ENCODE measurements around the gene CAMK2D. TPM values are rescaled to one million over a fixed set of nuclear protein-coding genes. Genes with fewer than 3 reads are reported as not detected.
"Not testable (repeated sequence)": the region's sequence is repeated elsewhere in the genome, so short reads cannot be mapped to it uniquely, and the experiment has no call there.

CAMK2D gene
- total and polyA plus RNA-seq, 4 donors: 10.1 to 31.0 (median 25.6) TPM

GRCh38 chr4:113708250-113708649, 53.3 kb downstream of the CAMK2D start:
- Histone ChIP-seq H3K9ac (ENCODE audit: low read depth in 1 of 2, low read length in 2 of 2) (no peak overlapping the region), H3K27ac (ENCODE audit: low read depth in 1 of 2, low read length in 2 of 2) (no peak overlapping the region), H3K9me3 (ENCODE audit: control insufficient read depth in 4 of 4, low read length in 3 of 4) (no peaks in the 10 kb centered on the region), H3K4me3 (ENCODE audit: low read depth in 1 of 3, low read length in 3 of 3) (no peak overlapping the region), H3K4me1 (ENCODE audit: control insufficient read depth in 4 of 4, insufficient read depth in 4 of 4, low read length in 3 of 4) (peaks cover 0 to 3% (median under 1%) of the 10 kb centered on the region in 4 donors), H3K27me3 (ENCODE audit: control insufficient read depth in 4 of 4, insufficient read depth in 4 of 4, low read length in 3 of 4) (no peaks in the 10 kb centered on the region), H3K36me3 (ENCODE audit: control insufficient read depth in 4 of 4, insufficient read depth in 3 of 4, low read depth in 1 of 4, low read length in 3 of 4) (no peaks in the 10 kb centered on the region)
- no peak for TF ChIP-seq MAX (IDR thresholded peaks at IDR 0.05)
- no peak for TF ChIP-seq ATF3 (IDR thresholded peaks at IDR 0.05)
- no peak for TF ChIP-seq FOXA2 (IDR thresholded peaks at IDR 0.05)
- no peak for TF ChIP-seq CTCF (IDR thresholded peaks at IDR 0.05; ENCODE audit: low read depth, low read length, missing input control)
- peak in 1 of 2 donors; percentile 5 for TF ChIP-seq RXRA (IDR thresholded peaks at IDR 0.05)
- TF ChIP-seq TAF1 (conservative IDR thresholded peaks at IDR 0.05): no peak
- TF ChIP-seq YY1 (IDR thresholded peaks at IDR 0.05): no peak
- TF ChIP-seq ZBTB33 (IDR thresholded peaks at IDR 0.05): no peak
- DNase-seq (ENCODE audit: low spot score): no peak
- 24% methylated on average over 1 of the region's 1 CpG for WGBS

- Histone ChIP-seq H3K9ac (ENCODE audit: low read depth in 1 of 2, low read length in 2 of 2) (no peak overlapping the region), H3K9me3 (ENCODE audit: control insufficient read depth in 4 of 4, low read length in 3 of 4) (no peaks in the 10 kb centered on the region), H3K36me3 (ENCODE audit: control insufficient read depth in 4 of 4, insufficient read depth in 3 of 4, low read depth in 1 of 4, low read length in 3 of 4) (no peaks in the 10 kb centered on the region), H3K27me3 (ENCODE audit: control insufficient read depth in 4 of 4, insufficient read depth in 4 of 4, low read length in 3 of 4) (no peaks in the 10 kb centered on the region), H3K4me3 (ENCODE audit: low read depth in 1 of 3, low read length in 3 of 3) (no peak overlapping the region), H3K4me1 (ENCODE audit: control insufficient read depth in 4 of 4, insufficient read depth in 4 of 4, low read length in 3 of 4) (peaks cover 0 to 3% (median 1%) of the 10 kb centered on the region in 4 donors), H3K27ac (ENCODE audit: low read depth in 1 of 2, low read length in 2 of 2) (no peak overlapping the region)
- 91% methylated on average over 2 of the region's 2 CpGs for WGBS
- DNase-seq (ENCODE audit: low spot score): no peak
- TF ChIP-seq RXRA (IDR thresholded peaks at IDR 0.05) (no peak), HNF4G (IDR thresholded peaks at IDR 0.05) (no peak), MAX (IDR thresholded peaks at IDR 0.05) (no peak), FOXA2 (IDR thresholded peaks at IDR 0.05) (no peak), FOXA1 (IDR thresholded peaks at IDR 0.05) (no peak), JUND (IDR thresholded peaks at IDR 0.05) (no peak), GABPA (IDR thresholded peaks at IDR 0.05 in 1 of 2, conservative IDR thresholded peaks at IDR 0.05 in 1 of 2) (no peak), REST (IDR thresholded peaks at IDR 0.05) (no peak), YY1 (IDR thresholded peaks at IDR 0.05) (no peak), ZBTB33 (IDR thresholded peaks at IDR 0.05) (no peak), TAF1 (conservative IDR thresholded peaks at IDR 0.05) (no peak)
These were observed 54.5 kb downstream of the CAMK2D start for GRCh38 chr4:113707048-113707447.

GRCh38 chr4:113705097-113705496, 56.4 kb downstream of the CAMK2D start:
- 96% methylated on average over 6 of the region's 6 CpGs for WGBS
- not testable (repeated sequence) for H3K9ac ChIP-seq (ENCODE audit: low read depth in 1 of 2, low read length in 2 of 2); H3K9me3 ChIP-seq (ENCODE audit: control insufficient read depth in 4 of 4, low read length in 3 of 4)

GRCh38 chr4:113702596-113702995, 58.9 kb downstream of the CAMK2D start:
- not testable (repeated sequence) for H3K27ac ChIP-seq (ENCODE audit: low read depth in 1 of 2, low read length in 2 of 2); H3K27me3 ChIP-seq (ENCODE audit: control insufficient read depth in 4 of 4, insufficient read depth in 4 of 4, low read length in 3 of 4); H3K36me3 ChIP-seq (ENCODE audit: control insufficient read depth in 4 of 4, insufficient read depth in 3 of 4, low read depth in 1 of 4, low read length in 3 of 4); H3K4me3 ChIP-seq (ENCODE audit: low read depth in 1 of 3, low read length in 3 of 3); H3K4me1 ChIP-seq (ENCODE audit: control insufficient read depth in 4 of 4, insufficient read depth in 4 of 4, low read length in 3 of 4); H3K9ac ChIP-seq (ENCODE audit: low read depth in 1 of 2, low read length in 2 of 2); H3K9me3 ChIP-seq (ENCODE audit: control insufficient read depth in 4 of 4, low read length in 3 of 4); DNase-seq (ENCODE audit: low spot score)
- 92% methylated on average over 3 of the region's 3 CpGs for WGBS

More at GRCh38 chr4:113705097-113705496, 56.4 kb downstream of the CAMK2D start:
- H3K4me1 ChIP-seq (ENCODE audit: control insufficient read depth in 4 of 4, insufficient read depth in 4 of 4, low read length in 3 of 4); DNase-seq (ENCODE audit: low spot score); H3K27me3 ChIP-seq (ENCODE audit: control insufficient read depth in 4 of 4, insufficient read depth in 4 of 4, low read length in 3 of 4); H3K36me3 ChIP-seq (ENCODE audit: control insufficient read depth in 4 of 4, insufficient read depth in 3 of 4, low read depth in 1 of 4, low read length in 3 of 4); H3K4me3 ChIP-seq (ENCODE audit: low read depth in 1 of 3, low read length in 3 of 3); H3K27ac ChIP-seq (ENCODE audit: low read depth in 1 of 2, low read length in 2 of 2): not testable (repeated sequence)
